Aortic smooth muscle cell (primary cell): Measurements from ENCODE around the gene SLC2A5. TPM values are rescaled to one million over a fixed set of nuclear protein-coding genes. Genes with fewer than 3 reads are reported as not detected.

Experiments
- total RNA-seq: library from RNA; depleted of rRNA; stranded (reverse); fragments of >200 nt; gene quantifications from 2 replicates; pipeline ENCODE4 v1.2.3, GENCODE V29; 2014

The SLC2A5 gene, protein sequence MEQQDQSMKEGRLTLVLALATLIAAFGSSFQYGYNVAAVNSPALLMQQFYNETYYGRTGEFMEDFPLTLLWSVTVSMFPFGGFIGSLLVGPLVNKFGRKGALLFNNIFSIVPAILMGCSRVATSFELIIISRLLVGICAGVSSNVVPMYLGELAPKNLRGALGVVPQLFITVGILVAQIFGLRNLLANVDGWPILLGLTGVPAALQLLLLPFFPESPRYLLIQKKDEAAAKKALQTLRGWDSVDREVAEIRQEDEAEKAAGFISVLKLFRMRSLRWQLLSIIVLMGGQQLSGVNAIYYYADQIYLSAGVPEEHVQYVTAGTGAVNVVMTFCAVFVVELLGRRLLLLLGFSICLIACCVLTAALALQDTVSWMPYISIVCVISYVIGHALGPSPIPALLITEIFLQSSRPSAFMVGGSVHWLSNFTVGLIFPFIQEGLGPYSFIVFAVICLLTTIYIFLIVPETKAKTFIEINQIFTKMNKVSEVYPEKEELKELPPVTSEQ
- total RNA-seq: 0.53 and 0.62 TPM in 2 replicates

DNA sequence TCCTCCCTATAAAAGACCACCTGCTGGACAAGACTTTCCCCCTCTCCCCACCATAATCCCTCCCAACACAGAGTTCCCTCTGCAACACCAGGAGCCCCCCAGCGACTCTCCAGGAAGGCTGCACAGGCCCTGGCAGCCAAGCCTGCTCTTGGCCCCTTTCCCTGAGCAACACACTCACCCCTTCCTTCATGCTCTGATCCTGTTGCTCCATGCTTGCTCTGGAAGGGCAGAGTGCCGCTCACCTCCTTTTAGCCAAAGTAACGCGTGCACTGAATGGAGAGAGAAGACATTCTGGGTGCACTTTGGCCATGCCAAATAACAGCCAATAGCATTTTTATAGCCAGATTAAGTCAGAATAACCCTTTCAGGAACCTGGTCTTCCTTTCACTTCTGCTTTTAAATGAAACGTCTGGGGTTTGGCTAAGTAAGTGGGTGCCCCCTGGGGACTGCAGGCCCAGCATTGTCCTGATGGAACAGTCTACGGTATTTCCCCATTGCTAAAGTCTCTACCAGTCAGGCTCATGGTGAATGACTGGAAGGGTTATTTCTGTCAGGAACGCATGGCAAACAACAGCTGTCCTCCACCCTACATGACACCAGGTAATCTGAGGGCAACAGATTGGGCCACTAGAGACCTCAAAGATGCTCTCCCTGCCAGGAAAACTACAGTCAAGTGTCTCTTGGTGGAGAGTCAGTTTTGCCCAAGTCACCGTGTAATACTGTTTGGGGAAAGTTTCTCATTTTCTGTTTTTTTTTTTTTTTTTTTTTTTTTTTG lies at the start of gene SLC2A5:
TSS of gene SLC2A5 (minus strand) at position 310 of the 775 bp plus-strand sequence. CDS start at position 211, 99 bp downstream.

Other genes starting within 250 kb of the SLC2A5 start
- gene ENO1, start 190.9 kb downstream of the SLC2A5 start, total RNA-seq: 971 and 1,174 TPM in 2 replicates
- not detected in 2 replicates for gene CA6, start 123.8 kb downstream of the SLC2A5 start, total RNA-seq
- gene SLC2A7, start 43.2 kb downstream of the SLC2A5 start, total RNA-seq: not detected in 2 replicates
- 2.5 and 2.8 TPM in 2 replicates for gene GPR157, start 59.5 kb upstream of the SLC2A5 start, total RNA-seq
- gene H6PD, start 165.1 kb upstream of the SLC2A5 start, total RNA-seq: 26.8 and 29.1 TPM in 2 replicates
- 18.2 and 24.5 TPM in 2 replicates for gene SPSB1, start 223.3 kb upstream of the SLC2A5 start, total RNA-seq